HL-60/S4 treated with phorbol 12-myristate 13-acetate at 8.2 ng/mL for 4 days and 3 days (cell line): ENCODE data around the gene ELAVL4.

Experiments used
- in situ Hi-C: fragments of 300-500 bp; cut with MboI; formaldehyde crosslinking; loops from 2 replicates; pipeline ENCODE4 v1.15.0; 2022; ENCODE audit warnings: low sequenced_read_pairs

The ELAVL4 gene

DNA sequence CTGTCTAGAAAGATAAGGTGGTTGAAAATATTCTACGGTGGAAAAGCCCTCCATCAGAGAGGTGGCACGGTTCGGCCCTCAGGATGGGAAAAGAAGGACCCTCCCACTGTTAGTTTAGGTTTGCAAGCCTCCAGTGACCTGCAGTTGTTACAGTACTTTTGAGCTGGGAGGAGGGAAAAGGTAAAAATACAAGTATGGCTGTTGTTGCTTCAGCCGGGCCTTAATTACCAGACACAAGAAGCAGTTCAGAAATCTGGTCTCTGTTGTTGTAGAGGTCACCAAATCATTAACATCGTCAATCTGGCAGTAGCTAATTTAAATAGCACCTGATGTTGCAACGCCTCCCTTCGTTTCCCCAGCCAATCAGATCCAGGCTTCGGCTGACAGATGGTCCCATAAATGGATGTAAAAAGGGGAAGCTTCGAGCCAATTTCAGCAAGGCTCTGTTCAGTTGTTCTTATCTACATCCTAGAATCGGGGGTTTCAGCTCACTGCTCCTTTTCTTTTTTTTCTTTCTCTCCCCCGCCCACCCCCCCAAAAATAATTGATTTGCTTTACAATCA lies at the start of gene ELAVL4:
Gene ELAVL4 (plus strand): TSS at position 424 of the 563 bp plus-strand sequence. CDS start 270 bp downstream, outside the sequence.
- in situ Hi-C loops = no loop called here

DNA sequence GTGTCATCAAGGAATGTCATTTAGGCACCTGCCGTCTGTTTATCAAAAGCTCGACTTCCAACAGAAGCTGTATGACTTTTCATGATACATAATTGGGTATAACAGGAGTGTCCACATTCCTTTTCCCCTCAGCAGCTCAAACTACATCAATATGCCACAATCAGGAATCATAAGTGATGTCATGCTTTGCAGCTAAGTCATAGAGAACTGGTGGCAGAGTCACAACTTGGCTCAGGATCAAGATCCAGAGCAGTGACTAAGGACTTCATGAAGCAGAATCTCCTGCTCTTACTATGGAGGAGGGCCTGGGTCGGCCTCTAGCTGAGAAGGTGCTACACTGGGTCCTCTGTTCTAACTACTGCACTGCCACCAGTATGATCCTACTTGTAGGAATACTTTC lies 48.4 kb upstream of the ELAVL4 start:
- in situ Hi-C loops = no loop called here

DNA sequence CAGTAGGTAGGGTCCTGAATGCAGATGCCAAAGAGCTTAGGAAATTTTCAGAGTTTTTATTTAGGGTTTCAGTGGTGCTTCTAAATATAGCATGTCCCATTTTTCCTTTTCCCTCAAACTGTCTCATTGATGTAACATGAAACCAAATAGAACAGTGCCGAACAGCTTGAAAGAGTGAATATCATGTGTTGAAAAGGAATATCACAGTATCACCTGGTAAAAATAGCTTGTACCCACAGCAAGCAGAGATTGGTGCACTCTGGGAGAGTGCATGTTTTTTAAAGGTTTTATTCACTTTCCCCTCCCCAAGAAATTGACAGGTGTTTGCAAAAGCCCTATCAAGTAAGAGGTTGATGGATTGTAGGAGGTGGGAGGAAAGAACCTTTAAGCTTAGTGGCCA lies 41.9 kb upstream of the ELAVL4 start:
- in situ Hi-C loops = no loop called here

DNA sequence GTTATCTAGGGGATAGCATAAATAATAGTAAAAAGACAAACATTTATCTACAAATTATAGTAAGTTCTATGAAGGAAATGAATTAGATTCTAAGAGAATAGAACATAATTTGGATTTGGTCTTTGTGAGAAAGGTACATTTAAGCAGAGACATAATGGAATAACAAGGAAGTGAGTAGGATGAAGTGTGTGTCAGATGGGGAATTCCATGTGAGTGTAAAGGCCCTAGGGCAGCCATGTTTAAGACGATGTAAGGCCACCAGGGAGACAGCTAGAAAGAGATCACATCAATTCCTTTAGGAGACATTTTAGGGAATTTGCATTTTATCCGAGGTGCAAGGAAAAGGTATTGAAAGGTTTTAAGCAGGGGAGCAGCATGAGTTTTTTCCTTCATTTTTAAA lies 33.8 kb upstream of the ELAVL4 start:
- in situ Hi-C loops = no loop called here

DNA sequence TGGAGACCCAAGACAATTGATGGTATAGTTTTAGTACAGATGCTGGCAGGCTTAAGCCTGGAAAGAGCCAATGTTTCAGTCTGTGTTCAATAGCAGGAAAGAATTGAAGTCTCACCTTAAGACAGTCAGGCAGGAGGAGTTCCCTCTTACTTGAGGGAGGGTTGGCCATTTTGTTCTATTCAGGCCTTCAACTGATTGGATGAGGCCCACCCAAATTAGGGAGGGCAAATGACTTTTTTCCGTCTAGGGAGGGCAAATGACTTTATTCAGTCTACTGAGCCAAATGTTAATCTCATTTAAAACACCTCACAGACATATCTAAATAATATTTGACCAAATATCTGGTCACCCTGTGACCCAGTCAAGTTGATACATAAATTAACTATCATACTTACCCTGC lies 31.4 kb upstream of the ELAVL4 start:
- in situ Hi-C loops = no loop called here

DNA sequence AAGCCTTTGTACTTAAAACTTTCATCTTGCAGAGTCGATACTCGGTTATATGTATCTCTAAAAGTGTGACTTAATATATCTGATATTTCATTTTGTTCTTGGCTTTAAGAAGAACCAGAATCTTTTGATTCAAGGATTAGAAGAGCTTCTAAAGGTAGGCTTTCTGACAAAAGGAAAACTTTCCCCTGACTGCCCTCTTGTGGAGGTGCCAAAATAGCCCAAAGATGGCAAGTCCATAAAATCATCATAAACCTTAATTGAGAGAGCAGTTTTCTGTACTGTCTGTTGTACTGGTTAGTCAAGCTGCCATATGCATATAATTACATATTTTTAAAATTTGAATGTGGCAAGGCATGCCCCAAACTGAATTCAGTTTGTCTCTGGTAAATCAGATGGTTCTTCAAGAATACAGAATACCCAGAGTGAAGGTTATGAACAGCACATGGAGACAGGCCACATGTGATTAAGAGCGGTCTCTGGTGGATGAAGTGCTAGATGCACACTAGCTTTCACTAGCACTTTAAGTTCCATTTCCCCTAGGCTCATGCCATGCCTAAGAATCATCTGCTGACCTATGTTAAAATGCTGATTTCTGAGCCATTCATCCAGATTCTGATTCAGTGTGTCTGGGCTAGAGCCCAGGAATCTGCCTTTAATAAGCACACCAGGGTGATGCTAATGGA lies 27.7 kb upstream of the ELAVL4 start:
- in situ Hi-C loops = no loop called here

DNA sequence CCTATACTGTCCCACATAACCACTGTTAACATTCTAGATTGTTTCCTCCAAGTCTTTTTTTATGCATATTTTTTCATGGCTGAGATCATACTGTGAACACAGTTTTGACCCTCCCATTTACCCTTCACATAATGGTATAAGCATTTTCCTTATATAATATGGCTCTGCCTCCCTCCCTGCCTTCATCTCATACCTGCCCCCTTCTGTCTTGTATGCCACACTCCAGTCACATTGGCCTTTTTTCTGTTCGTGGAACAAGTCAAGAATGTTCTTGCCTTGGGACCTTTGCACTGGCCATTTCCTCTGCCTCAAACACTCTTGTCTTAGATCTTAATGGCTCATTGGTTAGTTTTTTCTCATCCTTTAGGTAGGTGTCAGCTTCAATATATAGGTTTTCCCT lies 24.3 kb upstream of the ELAVL4 start:
- in situ Hi-C loops = no loop called here

DNA sequence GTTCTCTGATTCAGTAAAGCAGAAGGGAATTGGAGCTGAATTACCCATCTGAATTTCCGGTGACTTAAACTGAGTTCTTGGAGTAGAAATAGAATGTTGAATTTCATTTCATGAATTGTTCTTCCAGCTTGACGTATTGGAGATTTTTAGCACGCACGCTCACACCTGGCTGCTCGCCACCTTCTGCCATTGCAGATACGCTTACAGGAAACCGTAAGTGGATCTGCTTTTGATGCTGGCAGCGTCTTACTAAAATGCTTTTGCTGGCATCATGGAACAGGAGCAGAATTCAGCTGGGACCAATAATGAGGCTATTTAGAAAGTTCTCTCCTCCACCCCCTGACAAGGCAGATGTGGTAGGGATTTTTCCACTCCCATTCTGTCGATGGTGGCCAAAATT lies 17.7 kb upstream of the ELAVL4 start:
- in situ Hi-C loops = no loop called here

DNA sequence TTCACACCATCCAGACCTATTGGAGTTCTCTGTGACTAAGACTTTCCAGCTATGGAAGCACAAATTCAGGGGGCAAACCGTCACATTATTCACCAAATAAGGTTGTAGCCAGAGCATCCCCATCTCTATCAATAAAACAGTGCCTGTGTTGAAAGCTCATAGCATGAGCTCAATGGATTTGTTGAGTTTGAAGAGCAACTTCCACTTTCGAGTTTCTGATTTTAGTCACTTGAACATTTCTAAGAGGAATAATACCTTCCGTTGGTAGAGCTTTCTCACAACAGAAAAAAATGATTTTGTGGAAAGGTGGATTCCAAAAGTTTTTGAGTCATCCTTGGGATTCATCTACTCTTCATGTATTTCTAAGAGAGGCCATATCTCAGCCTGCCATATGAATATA lies 13.0 kb upstream of the ELAVL4 start:
- in situ Hi-C loops = no loop called here

DNA sequence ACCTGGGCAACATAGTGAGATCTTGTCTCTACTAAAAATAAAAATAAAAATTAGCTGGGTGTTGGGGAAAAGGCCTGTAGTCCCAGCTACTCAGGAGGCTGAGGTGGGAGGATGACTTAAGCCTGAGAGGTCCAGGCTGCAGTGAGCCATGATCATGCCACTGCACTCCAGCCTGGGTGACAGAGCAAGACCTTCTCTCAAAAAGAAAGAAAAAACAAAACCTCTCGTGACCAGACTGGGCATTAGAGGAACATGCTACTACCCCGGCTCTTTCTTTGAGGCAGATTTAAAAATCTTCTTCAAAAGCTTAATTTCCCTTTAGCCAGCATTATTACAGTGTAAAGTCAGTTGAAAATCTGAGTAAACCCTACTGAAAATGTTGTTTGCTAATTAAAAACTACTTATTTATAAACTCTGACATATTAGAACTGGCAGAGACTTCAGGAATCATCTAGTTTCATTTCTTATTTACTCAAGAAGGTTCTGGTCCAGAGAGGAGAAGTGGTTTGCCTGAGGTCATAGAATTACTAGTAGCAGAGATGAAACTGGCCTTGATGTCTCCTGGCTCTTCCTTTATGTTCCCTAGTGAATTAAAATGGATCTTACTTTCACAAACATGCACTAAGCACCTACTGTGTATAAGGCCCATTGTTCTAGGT lies 11.6 kb upstream of the ELAVL4 start:
- in situ Hi-C loops = no loop called here

DNA sequence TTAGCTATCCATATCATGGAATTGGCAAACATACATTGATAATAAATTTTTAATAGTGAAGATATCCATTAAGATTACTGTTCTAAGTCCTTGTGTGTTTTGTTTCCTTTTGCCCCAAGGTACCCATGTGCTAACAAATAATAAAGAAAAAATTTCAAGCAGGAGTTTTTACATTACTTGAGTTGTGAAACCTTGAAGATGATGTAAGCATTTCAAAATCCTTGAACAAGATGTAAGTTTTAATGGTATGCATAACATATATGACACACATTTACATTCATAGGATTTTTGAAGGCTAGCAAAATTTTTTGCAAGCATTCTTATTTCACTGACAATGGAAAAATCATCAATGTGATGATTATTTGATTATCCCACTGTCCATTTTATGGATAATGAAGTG lies 10.9 kb upstream of the ELAVL4 start:
- in situ Hi-C loops = no loop called here

DNA sequence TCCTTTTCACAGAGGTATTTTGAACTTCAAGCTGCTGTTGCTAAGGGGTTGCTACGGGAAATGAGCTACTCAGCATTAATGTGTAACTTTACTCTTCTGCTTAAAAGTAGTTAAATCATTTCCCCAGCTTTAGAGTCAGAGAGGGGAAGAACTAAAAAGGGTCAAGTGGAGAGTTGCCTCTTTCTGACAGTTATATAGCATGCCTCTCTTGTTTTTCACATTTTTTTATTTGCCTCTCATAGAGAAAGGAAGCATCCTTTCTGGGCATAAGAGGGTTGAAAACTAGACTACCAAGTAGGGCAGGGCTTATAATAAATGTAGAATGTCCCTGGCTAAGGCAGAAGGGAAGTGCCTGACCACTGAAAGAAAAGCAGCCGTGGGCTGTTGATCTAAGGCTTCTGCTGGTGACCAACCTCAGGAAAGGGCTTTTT lies 10.1 kb upstream of the ELAVL4 start:
- in situ Hi-C loops = no loop called here

- in situ Hi-C loops = no loop called here
Measured at GRCh38 chr1:50099654-50100053, 9.1 kb upstream of the ELAVL4 start.

GRCh38 chr1:50103615-50104081 lies 5.1 kb upstream of the ELAVL4 start:
- in situ Hi-C loops = no loop called here

DNA sequence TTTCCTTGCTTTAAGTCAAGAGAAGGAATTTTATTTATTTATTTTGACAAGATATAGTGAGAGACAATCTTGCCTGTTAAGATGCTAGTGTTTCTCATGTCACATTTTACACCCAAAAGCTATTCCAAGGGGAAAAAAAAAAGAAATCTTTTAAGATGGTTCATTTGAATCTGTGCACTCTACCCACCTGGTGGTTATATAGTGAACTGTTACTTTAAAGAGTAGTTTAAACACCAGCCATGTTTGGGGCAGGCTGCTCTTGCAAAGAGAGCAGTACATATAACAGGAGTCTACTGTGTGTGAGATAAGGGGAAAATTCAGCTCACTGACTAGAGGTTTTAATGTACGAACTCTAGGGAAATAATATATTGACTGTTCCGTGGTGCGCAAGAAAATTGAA lies 3.3 kb upstream of the ELAVL4 start:
- in situ Hi-C loops = no loop called here

GRCh38 chr1:50106095-50106761 lies 2.5 kb upstream of the ELAVL4 start:
- in situ Hi-C loops = no loop called here

- in situ Hi-C loops = no loop called here
Measured at GRCh38 chr1:50109116-50109515, 396 bp downstream of the ELAVL4 start.

DNA sequence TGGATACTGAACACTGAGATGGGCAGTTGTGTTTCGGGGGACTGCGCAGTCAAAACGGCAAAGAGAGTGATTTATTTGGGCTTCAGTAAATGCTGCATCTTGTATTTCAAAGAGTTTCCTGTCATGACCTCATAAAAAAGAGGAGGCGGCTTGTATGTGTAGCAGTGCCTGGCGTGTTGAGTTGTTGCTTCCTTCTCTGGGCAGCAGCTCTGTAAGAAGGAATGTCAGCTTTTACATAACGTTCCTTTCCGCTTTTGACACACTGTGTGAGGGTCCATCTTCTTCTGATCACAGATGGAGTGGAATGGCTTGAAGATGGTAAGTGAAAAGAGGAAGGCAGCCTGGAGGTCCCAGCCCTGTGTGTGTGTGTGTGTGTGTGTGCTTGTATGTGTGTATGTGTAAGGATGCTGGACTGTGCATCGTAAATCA lies 941 bp downstream of the ELAVL4 start:
- in situ Hi-C loops = no loop called here

GRCh38 chr1:50110151-50110550 lies 1.4 kb downstream of the ELAVL4 start:
- in situ Hi-C loops = no loop called here

GRCh38 chr1:50110656-50111055 lies 1.9 kb downstream of the ELAVL4 start:
- in situ Hi-C loops = no loop called here

GRCh38 chr1:50111503-50111902 lies 2.8 kb downstream of the ELAVL4 start:
- in situ Hi-C loops = no loop called here

DNA sequence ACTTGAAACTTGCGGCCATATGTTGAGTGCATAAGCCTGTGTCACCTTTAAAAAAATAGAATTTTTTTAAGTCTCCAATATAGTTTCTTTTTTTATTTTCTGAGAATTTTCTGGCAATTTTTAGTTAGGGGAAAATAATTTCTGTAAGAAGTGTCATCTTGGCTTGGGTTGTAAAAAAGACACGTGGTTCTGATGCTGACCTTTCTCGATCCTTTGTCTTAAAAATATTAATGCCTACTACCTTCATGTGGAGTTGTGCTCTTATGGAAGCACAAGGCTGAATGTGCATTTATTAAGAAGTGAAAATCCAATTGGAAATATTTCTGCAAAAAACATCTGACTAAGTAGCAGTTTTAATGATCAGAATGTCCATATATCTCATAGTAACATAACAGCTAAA lies 3.5 kb downstream of the ELAVL4 start:
- in situ Hi-C loops = no loop called here
